SJCRH30 (cell line): ENCODE results near the gene SLC2A10. TPM values are rescaled to one million over a fixed set of nuclear protein-coding genes. Genes with fewer than 3 reads are reported as not detected.

Experiments used
- DNase-seq, 2 experiments: peaks; one replicate each; pipeline ENCODE4 v3.0.0-alpha.2; 2015 to 2020
- H3K27ac ChIP-seq: fragments of 250-450 bp; sonication (Bioruptor Pico); 2 replicates; pipeline ENCODE4 v1.5.1; 2020; ENCODE audit warnings: mild to moderate bottlenecking, moderate library complexity
- H3K27me3 ChIP-seq: fragments of 250-450 bp; sonication (Bioruptor Pico); 2 replicates; pipeline ENCODE4 v1.5.1; 2020; ENCODE audit warnings: mild to moderate bottlenecking, moderate library complexity
- H3K36me3 ChIP-seq: fragments of 250-450 bp; sonication (Bioruptor Pico); 2 replicates; pipeline ENCODE4 v1.5.1; 2020; ENCODE audit warnings: mild to moderate bottlenecking, moderate library complexity
- H3K4me1 ChIP-seq: fragments of 250-450 bp; sonication (Bioruptor Pico); 2 replicates; pipeline ENCODE4 v1.5.1; 2020; ENCODE audit warnings: mild to moderate bottlenecking, moderate library complexity
- H3K4me3 ChIP-seq: fragments of 250-450 bp; sonication (Bioruptor Pico); 2 replicates; pipeline ENCODE4 v1.5.1; 2020; ENCODE audit warnings: mild to moderate bottlenecking, moderate library complexity
- H3K9me3 ChIP-seq: fragments of 250-450 bp; sonication (Bioruptor Pico); replicated peaks from 2 replicates; pipeline ENCODE4 v1.5.1; 2020; ENCODE audit warnings: mild to moderate bottlenecking, moderate library complexity
- total RNA-seq: library from RNA; depleted of rRNA; stranded (reverse); fragments of >200 nt; shearing (Covaris generic); gene quantifications from 2 replicates; pipeline ENCODE4 v1.2.3, GENCODE V29; 2014

Gene SLC2A10
- total RNA-seq, 1 experiment from 2014 or later: 4.6 TPM

- Histone ChIP-seq H3K4me1 (peaks cover 26% of the 10 kb centered on the region), H3K4me3 (no peak overlapping the region), H3K9me3 (peaks cover 21% of the 10 kb centered on the region), H3K27me3 (0 out of 2 replicates have a peak, but pooled peaks cover 4% of the 10 kb centered on the region), H3K36me3 (no peaks in the 10 kb centered on the region), H3K27ac (no peak overlapping the region)
- no peak for DNase-seq
These were observed 4.6 kb upstream of the SLC2A10 start for GRCh38 chr20:46704714-46705377.

DNA sequence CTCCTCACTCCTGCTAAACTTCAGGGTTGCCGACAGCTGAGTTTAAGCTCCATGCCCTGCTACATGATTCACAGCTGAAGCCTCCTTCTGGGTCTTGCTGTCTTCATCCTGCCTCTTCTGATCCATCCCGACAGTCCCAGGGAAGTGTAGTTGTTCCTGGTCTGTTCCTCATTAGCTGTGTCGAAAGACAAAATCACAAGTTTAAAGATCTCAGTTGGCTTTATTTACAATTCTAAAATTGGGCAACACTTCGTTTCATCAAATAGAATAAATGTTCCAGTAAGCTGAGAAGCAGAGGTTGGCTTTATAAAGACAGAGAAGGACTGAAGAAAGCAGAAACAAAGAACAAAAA lies 4.1 kb upstream of the SLC2A10 start:
- peaks cover 21% of the 10 kb centered on the region for H3K9me3 ChIP-seq
- H3K27ac ChIP-seq: no peak overlapping the region
- no peak for DNase-seq
- peaks cover 28% of the 10 kb centered on the region for H3K4me1 ChIP-seq
- H3K36me3 ChIP-seq: no peaks in the 10 kb centered on the region
- H3K27me3 ChIP-seq: 0 out of 2 replicates have a peak, but pooled peaks cover 4% of the 10 kb centered on the region
- no peak overlapping the region for H3K4me3 ChIP-seq

DNA sequence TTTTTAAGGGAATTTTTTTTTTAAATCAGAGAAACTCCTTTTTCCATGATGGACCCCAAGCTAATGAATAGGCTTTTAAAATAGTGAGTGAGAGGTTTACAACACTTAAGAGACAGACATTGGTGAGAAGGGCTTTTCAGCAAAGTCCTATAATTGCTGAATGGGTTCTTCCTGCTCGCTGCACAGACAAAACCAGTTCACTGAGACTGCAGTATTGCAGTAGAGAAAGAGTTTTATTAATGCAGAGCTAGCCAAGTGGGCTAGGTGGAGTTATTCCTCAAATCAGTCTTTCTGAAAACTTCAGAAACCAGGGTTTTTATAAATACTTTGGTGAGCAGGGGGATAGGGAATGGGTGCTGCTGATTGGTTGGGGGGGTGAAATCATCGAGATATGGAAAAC lies 3.2 kb upstream of the SLC2A10 start:
- DNase-seq: no peak
- H3K4me1 ChIP-seq: peaks cover 28% of the 10 kb centered on the region
- no peaks in the 10 kb centered on the region for H3K36me3 ChIP-seq
- no peak overlapping the region for H3K27ac ChIP-seq
- peaks cover 21% of the 10 kb centered on the region for H3K9me3 ChIP-seq
- 0 out of 2 replicates have a peak, but pooled peaks cover 4% of the 10 kb centered on the region for H3K27me3 ChIP-seq
- H3K4me3 ChIP-seq: no peak overlapping the region

- Histone ChIP-seq H3K4me1 (peaks cover 27% of the 10 kb centered on the region), H3K36me3 (no peaks in the 10 kb centered on the region), H3K27me3 (0 out of 2 replicates have a peak, but pooled peaks cover 4% of the 10 kb centered on the region), H3K4me3 (no peak overlapping the region), H3K27ac (no peak overlapping the region), H3K9me3 (peaks cover 21% of the 10 kb centered on the region)
- DNase-seq: no peak
These were observed 1.1 kb upstream of the SLC2A10 start for GRCh38 chr20:46708172-46708860.

- Histone ChIP-seq H3K4me1 (peaks cover 25% of the 10 kb centered on the region), H3K27ac (peak overlapping the region; percentile 56), H3K4me3 (peak overlapping the region; percentile 63), H3K36me3 (no peaks in the 10 kb centered on the region), H3K9me3 (peaks cover 21% of the 10 kb centered on the region), H3K27me3 (0 out of 2 replicates have a peak, but pooled peaks cover 4% of the 10 kb centered on the region)
- DNase-seq: no peak
These were observed 392 bp upstream of the SLC2A10 start for GRCh38 chr20:46709055-46709458.

GRCh38 chr20:46710153-46710913 lies 884 bp downstream of the SLC2A10 start:
- H3K4me3 ChIP-seq: peak overlapping the region; percentile 63
- 0 out of 2 replicates have a peak, but pooled peaks cover 4% of the 10 kb centered on the region for H3K27me3 ChIP-seq
- peak overlapping the region; percentile 56 for H3K27ac ChIP-seq
- peaks cover 21% of the 10 kb centered on the region for H3K4me1 ChIP-seq
- H3K36me3 ChIP-seq: no peaks in the 10 kb centered on the region
- peaks cover 18% of the 10 kb centered on the region for H3K9me3 ChIP-seq
- DNase-seq: no peak

- Histone ChIP-seq H3K27me3 (no peaks in the 10 kb centered on the region), H3K9me3 (peaks cover 4% of the 10 kb centered on the region), H3K4me3 (no peak overlapping the region), H3K4me1 (peaks cover 21% of the 10 kb centered on the region), H3K27ac (no peak overlapping the region), H3K36me3 (no peaks in the 10 kb centered on the region)
- DNase-seq: peak; percentile 50 to 71
These were observed 2.7 kb downstream of the SLC2A10 start for GRCh38 chr20:46712056-46712636.

- no peak overlapping the region for H3K4me3 ChIP-seq
- H3K36me3 ChIP-seq: no peaks in the 10 kb centered on the region
- DNase-seq: no peak
- H3K4me1 ChIP-seq: peaks cover 21% of the 10 kb centered on the region
- no peaks in the 10 kb centered on the region for H3K9me3 ChIP-seq
- no peaks in the 10 kb centered on the region for H3K27me3 ChIP-seq
- H3K27ac ChIP-seq: no peak overlapping the region
These were observed 4.7 kb downstream of the SLC2A10 start for GRCh38 chr20:46713957-46714834.

GRCh38 chr20:46715292-46715756 lies 5.9 kb downstream of the SLC2A10 start:
- Histone ChIP-seq H3K9me3 (no peaks in the 10 kb centered on the region), H3K27ac (no peak overlapping the region), H3K4me1 (peaks cover 20% of the 10 kb centered on the region), H3K4me3 (no peak overlapping the region), H3K36me3 (no peaks in the 10 kb centered on the region), H3K27me3 (no peaks in the 10 kb centered on the region)
- no peak for DNase-seq

DNA sequence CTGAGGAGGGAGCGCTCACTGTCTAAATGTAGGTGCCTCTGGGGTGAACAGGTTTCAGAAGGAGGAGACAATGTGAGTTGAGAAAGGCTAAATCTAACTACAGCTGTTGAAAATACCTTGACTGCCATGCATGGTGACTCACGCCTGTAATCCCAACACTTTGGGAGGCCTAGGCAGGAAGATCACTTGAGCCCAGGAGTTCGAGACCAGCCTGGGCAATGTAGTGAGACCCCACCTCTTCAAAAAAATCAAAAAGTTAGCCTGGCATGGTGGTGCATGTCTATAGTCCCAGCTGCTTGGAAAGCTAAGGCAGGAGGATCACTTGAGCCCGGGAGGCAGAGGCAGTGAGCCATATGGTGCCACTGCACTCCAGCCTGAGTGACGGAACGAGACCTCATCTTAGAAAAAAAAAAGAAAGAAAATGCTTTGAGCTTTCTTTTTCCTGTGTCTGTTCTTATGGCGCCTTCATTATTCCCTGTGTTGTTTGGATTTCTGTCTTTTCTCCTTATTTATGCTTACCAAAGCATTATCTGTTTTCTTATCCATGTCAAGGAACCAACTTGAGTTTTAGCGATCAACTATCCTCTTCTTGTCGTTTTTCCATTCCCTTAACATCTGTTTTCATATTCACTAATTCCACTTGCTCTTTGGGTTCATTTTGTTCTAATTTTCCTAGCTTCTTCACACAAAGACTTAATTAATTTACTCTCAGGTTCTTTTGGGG lies 8.5 kb downstream of the SLC2A10 start:
- Histone ChIP-seq H3K27me3 (no peaks in the 10 kb centered on the region), H3K4me3 (no peak overlapping the region), H3K36me3 (no peaks in the 10 kb centered on the region), H3K27ac (no peak overlapping the region), H3K4me1 (peaks cover 1% of the 10 kb centered on the region; the same call in 1 of the 2 replicates), H3K9me3 (0 out of 2 replicates have a peak, but pooled peaks cover 4% of the 10 kb centered on the region)
- DNase-seq: no peak

GRCh38 chr20:46720019-46720418 lies 10.6 kb downstream of the SLC2A10 start:
- H3K9me3 ChIP-seq: 0 out of 2 replicates have a peak, but pooled peaks cover 6% of the 10 kb centered on the region
- no peak overlapping the region for H3K4me3 ChIP-seq
- no peak for DNase-seq
- no peaks in the 10 kb centered on the region for H3K27me3 ChIP-seq
- H3K36me3 ChIP-seq: no peaks in the 10 kb centered on the region
- no peaks in the 10 kb centered on the region for H3K4me1 ChIP-seq
- no peak overlapping the region for H3K27ac ChIP-seq

- Histone ChIP-seq H3K27me3 (no peaks in the 10 kb centered on the region), H3K9me3 (0 out of 2 replicates have a peak, but pooled peaks cover 6% of the 10 kb centered on the region), H3K27ac (no peak overlapping the region), H3K4me3 (no peak overlapping the region), H3K36me3 (no peaks in the 10 kb centered on the region), H3K4me1 (no peaks in the 10 kb centered on the region)
- no peak for DNase-seq
These were observed 11.5 kb downstream of the SLC2A10 start for GRCh38 chr20:46720776-46721425.

DNA sequence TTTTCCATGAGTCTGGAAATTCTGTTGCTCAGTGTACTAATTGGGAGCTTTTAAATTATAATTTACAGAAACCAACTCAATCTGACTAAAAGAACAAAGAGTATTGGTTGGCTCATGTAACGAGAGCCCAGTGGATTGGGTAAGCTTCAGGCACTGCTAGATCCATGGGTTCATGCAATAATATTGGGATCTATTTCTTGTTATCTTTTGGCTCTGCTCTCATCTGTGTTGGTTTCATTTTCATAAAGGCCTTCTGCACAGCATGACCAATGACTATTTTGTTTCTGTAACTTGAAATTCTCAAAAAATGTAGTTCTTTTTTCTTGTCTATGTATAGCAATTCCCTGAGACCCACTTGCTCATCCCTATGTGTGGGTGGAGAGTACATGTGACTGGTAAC lies 12.0 kb downstream of the SLC2A10 start:
- H3K27ac ChIP-seq: no peak overlapping the region
- DNase-seq: no peak
- H3K4me3 ChIP-seq: no peak overlapping the region
- H3K36me3 ChIP-seq: no peaks in the 10 kb centered on the region
- no peaks in the 10 kb centered on the region for H3K27me3 ChIP-seq
- H3K4me1 ChIP-seq: no peaks in the 10 kb centered on the region
- 0 out of 2 replicates have a peak, but pooled peaks cover 6% of the 10 kb centered on the region for H3K9me3 ChIP-seq
